ENCODE measurements around the gene SLC9A7. TPM values are rescaled to one million over a fixed set of nuclear protein-coding genes. Genes with fewer than 3 reads are reported as not detected.

Gene SLC9A7
- polyA plus RNA-seq, 2 of the 4 experiments (the other 2 are of a cell fraction): 9.8 to 21.1 TPM

DNA sequence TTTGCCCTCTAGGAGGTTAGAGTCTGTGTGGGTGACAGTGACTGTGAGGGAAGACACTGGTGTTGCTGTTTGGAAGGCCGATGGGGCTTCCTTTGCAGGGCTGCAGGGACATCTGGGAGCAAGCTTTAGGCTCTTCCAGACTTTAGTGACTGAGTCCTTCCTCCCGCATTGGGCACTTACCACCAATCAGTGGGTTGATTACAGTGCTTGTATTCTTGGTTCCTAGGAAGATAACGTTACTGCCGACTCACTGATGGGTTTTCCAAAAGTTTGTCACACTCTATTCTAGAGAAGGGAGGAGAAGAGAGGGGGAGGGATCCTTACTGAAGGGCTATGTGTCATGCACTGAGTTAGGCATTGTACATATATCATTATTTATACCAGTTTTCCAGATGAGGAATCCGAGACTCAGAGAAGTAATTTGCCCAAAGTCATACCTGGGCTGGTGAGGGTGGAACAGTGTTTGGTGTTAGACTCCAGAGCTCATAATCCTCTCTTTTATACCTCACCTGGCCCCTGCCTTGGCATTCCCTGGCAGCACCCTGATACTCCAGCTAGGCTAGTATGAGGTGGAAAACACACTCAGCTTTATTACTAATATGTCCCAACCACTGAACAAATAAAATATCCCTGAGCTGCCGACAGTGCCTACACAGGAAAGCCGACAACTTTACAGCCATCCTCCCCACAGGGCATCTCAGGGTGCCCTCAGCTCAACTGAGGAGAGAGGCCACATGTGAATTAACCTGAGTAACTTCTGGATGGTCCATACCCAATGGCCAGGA is 181.5 kb downstream of the SLC9A7 start:
- ChIA-PET CTCF (interaction anchor here (0.6 to 2.9 kb wide), 6 partner anchors 12 to 219 kb away, joined by 3 to 9 read pairs (median 3); no protein-coding TSS in a partner anchor), POLR2A (interaction anchor here (0.8 kb wide), 1 partner anchor 10 kb away, joined by 3 read pairs; no protein-coding TSS in a partner anchor)
- no peak for ATAC-seq
- no peaks in the 10 kb centered on the region for H3K9me3 ChIP-seq
- FAIRE-seq: no peak
- no peak for DNase-seq (ENCODE audit: low read depth in 1 of 2, low spot score in 1 of 2)
- H3K4me3 ChIP-seq: peak overlapping the region; percentile 76; the same call in 2 of the 3 replicates
- TF ChIP-seq TP53 (CRISPR knock-in tag; IDR thresholded peaks at IDR 0.05): no peak
- no peak for TF ChIP-seq HOXA7 (CRISPR knock-in tag; IDR thresholded peaks at IDR 0.05)
- no peak for TF ChIP-seq KDM5A (IDR thresholded peaks at IDR 0.05)
- no peak for TF ChIP-seq CBX8 (IDR thresholded peaks at IDR 0.05)
- TF ChIP-seq SMC3 (IDR thresholded peaks at IDR 0.05): no peak
- no peak for TF ChIP-seq HEYL (CRISPR knock-in tag; IDR thresholded peaks at IDR 0.05)
- TF ChIP-seq KDM1A (IDR thresholded peaks at IDR 0.05; ENCODE audit: low read depth): no peak
- no peak for TF ChIP-seq CEBPB (IDR thresholded peaks at IDR 0.05)
- no peak for TF ChIP-seq ESRRA (IDR thresholded peaks at IDR 0.05; ENCODE audit: borderline replicate concordance, low read length)
- TF ChIP-seq MYC (IDR thresholded peaks at IDR 0.05; ENCODE audit: borderline replicate concordance, low read length): no peak
- peak overlapping the region; percentile 11 to 98; a peak in 3 of 6 replicates for H3K27ac ChIP-seq
- H3K4me2 ChIP-seq: peak overlapping the region; percentile 83
- H3K4me1 ChIP-seq: peaks cover 35% of the 10 kb centered on the region
- WGBS (ENCODE audit: missing lambda C conversion rate): 36% methylated on average over 6 of the region's 7 CpGs

DNA sequence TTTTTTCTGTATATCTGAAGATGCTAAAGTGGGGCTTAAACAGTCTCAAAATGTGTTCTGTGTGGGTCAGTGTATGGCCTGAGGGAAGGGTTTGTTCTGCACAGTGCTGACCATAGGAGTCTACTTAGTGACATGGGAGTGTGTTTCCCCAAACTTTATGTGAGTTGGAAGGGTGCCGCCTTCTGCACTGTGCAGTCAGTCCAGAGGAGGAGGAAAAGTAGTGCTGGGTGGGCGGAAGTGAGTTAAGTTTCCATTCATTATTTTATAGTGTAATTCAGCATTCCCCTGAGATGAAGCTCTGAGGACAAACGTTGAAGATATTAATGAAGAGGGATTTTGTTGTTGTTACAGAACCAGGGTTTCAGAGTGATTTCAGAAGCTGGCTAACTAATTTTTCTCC is 182.5 kb downstream of the SLC9A7 start:
- H3K4me2 ChIP-seq: peak overlapping the region; percentile 83
- peaks cover 31% of the 10 kb centered on the region for H3K4me1 ChIP-seq
- POLR2A ChIA-PET: interaction anchor here (0.5 to 0.8 kb wide), 2 partner anchors 9 to 70 kb away, joined by 3 to 4 read pairs; no protein-coding TSS in a partner anchor
- ATAC-seq (no peak), DNase-seq (ENCODE audit: low read depth in 1 of 2, low spot score in 1 of 2) (no peak), FAIRE-seq (no peak)
- 70% methylated on average over 3 of the region's 3 CpGs for WGBS (ENCODE audit: missing lambda C conversion rate)
- no peaks in the 10 kb centered on the region for H3K9me3 ChIP-seq
- peak overlapping the region; percentile 76; the same call in 2 of the 3 replicates for H3K4me3 ChIP-seq
- H3K27ac ChIP-seq: peak overlapping the region in 1 of 2 experiments; percentile 98; a peak in 3 of 6 replicates
- no peak for TF ChIP-seq FOXS1 (CRISPR knock-in tag; IDR thresholded peaks at IDR 0.05)
- TF ChIP-seq USF2 (IDR thresholded peaks at IDR 0.05): no peak
- TF ChIP-seq, protein P1, sequence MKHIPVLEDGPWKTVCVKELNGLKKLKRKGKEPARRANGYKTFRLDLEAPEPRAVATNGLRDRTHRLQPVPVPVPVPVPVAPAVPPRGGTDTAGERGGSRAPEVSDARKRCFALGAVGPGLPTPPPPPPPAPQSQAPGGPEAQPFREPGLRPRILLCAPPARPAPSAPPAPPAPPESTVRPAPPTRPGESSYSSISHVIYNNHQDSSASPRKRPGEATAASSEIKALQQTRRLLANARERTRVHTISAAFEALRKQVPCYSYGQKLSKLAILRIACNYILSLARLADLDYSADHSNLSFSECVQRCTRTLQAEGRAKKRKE (CRISPR knock-in tag; IDR thresholded peaks at IDR 0.05; ENCODE audit: low read depth): no peak
- no peak for TF ChIP-seq SMC3 (IDR thresholded peaks at IDR 0.05)
- no peak for TF ChIP-seq NR3C1 (IDR thresholded peaks at IDR 0.05)
- CTCF ChIA-PET: interaction anchor here (0.7 to 0.9 kb wide), 3 partner anchors 8 to 220 kb away, joined by 3 read pairs; no protein-coding TSS in a partner anchor

GRCh38 chrX:46575991-46576392 is 182.9 kb downstream of the SLC9A7 start:
- ChIA-PET POLR2A (interaction anchor here (0.5 kb wide), 1 partner anchor 69 kb away, joined by 4 read pairs; no protein-coding TSS in a partner anchor), CTCF (interaction anchor here (0.7 to 0.9 kb wide), 3 partner anchors 8 to 221 kb away, joined by 3 read pairs; no protein-coding TSS in a partner anchor)
- Histone ChIP-seq H3K4me3 (peak overlapping the region; percentile 76), H3K27ac (peak overlapping the region; percentile 7 to 98; a peak in 4 of 6 replicates), H3K4me1 (peaks cover 35% of the 10 kb centered on the region), H3K4me2 (peak overlapping the region; percentile 83), H3K9me3 (no peaks in the 10 kb centered on the region)
- no peak for DNase-seq (ENCODE audit: low read depth in 1 of 2, low spot score in 1 of 2)
- 63% methylated on average over 5 of the region's 6 CpGs for WGBS (ENCODE audit: missing lambda C conversion rate)
- no peak for FAIRE-seq
- ATAC-seq: no peak
- TF ChIP-seq PBX3 (IDR thresholded peaks at IDR 0.05) (no peak), NR3C1 (IDR thresholded peaks at IDR 0.05) (no peak), HOXA7 (CRISPR knock-in tag; IDR thresholded peaks at IDR 0.05) (no peak), EP300 (IDR thresholded peaks at IDR 0.05) (no peak), RAD21 (conservative IDR thresholded peaks at IDR 0.05 in 1 of 2, IDR thresholded peaks at IDR 0.05 in 1 of 2) (no peak), ZC3H11A (IDR thresholded peaks at IDR 0.05) (no peak), CBX2 (IDR thresholded peaks at IDR 0.05; ENCODE audit: borderline replicate concordance, low read depth) (no peak), GATA3 (IDR thresholded peaks at IDR 0.05; ENCODE audit: borderline replicate concordance) (no peak), SMC3 (IDR thresholded peaks at IDR 0.05) (no peak), CHD2 (IDR thresholded peaks at IDR 0.05; ENCODE audit: low read length, partially characterized antibody) (no peak), TFCP2L1 (CRISPR knock-in tag; IDR thresholded peaks at IDR 0.05) (no peak), BCL3 (IDR thresholded peaks at IDR 0.05) (no peak), EHF (CRISPR knock-in tag; IDR thresholded peaks at IDR 0.05) (no peak), FOSL2 (IDR thresholded peaks at IDR 0.05) (no peak), FOSL2 (CRISPR knock-in tag; IDR thresholded peaks at IDR 0.05) (no peak)
- TF ChIP-seq, protein P2, sequence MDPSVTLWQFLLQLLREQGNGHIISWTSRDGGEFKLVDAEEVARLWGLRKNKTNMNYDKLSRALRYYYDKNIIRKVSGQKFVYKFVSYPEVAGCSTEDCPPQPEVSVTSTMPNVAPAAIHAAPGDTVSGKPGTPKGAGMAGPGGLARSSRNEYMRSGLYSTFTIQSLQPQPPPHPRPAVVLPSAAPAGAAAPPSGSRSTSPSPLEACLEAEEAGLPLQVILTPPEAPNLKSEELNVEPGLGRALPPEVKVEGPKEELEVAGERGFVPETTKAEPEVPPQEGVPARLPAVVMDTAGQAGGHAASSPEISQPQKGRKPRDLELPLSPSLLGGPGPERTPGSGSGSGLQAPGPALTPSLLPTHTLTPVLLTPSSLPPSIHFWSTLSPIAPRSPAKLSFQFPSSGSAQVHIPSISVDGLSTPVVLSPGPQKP (IDR thresholded peaks at IDR 0.05; ENCODE audit: low read depth, low read length): no peak
